Measurements from ENCODE around the gene SPRY1.

Gene SPRY1

DNA sequence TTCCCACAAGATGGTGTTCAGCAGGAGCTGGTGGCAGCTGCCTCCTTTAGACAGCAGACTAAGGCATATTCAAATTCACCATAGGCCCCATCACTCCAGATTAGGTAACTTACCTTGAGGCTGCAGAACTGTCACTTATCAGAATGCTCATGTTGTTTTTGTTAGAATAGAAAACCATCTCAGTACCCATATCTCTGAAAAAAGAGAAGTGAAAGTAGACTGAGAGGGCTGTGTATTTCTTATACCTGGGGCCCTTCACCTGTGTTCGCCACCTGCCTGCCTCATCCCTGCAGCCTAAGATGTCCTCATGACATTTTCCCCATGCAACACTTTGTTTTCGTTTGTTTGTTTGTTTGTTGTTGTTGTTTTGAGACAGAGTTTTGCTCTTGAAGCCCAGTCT, 32.9 kb upstream of the SPRY1 start:
- no peak overlapping the region for H3K4me3 ChIP-seq (ENCODE audit: low read length, poor library complexity, severe bottlenecking)
- H3K27me3 ChIP-seq (ENCODE audit: insufficient read depth, low read length, poor library complexity, severe bottlenecking), result no peaks in the 10 kb centered on the region
- no peak overlapping the region for H3K4me2 ChIP-seq (ENCODE audit: low read depth, low read length, poor library complexity, severe bottlenecking)
- no peaks in the 10 kb centered on the region for H3K36me3 ChIP-seq (ENCODE audit: insufficient read depth, low read length)
- no peaks in the 10 kb centered on the region for H3K79me2 ChIP-seq (ENCODE audit: insufficient read depth, low read length)
- H2AFZ ChIP-seq (ENCODE audit: low read length), result no peak overlapping the region
- peaks cover 22% of the 10 kb centered on the region for H3K4me1 ChIP-seq (ENCODE audit: insufficient read depth, low read length, poor library complexity, severe bottlenecking)
- no peak for TF ChIP-seq EZH2phosphoT487 (IDR thresholded peaks at IDR 0.05; ENCODE audit: borderline replicate concordance)
- TF ChIP-seq, protein P1, sequence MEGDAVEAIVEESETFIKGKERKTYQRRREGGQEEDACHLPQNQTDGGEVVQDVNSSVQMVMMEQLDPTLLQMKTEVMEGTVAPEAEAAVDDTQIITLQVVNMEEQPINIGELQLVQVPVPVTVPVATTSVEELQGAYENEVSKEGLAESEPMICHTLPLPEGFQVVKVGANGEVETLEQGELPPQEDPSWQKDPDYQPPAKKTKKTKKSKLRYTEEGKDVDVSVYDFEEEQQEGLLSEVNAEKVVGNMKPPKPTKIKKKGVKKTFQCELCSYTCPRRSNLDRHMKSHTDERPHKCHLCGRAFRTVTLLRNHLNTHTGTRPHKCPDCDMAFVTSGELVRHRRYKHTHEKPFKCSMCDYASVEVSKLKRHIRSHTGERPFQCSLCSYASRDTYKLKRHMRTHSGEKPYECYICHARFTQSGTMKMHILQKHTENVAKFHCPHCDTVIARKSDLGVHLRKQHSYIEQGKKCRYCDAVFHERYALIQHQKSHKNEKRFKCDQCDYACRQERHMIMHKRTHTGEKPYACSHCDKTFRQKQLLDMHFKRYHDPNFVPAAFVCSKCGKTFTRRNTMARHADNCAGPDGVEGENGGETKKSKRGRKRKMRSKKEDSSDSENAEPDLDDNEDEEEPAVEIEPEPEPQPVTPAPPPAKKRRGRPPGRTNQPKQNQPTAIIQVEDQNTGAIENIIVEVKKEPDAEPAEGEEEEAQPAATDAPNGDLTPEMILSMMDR (conservative IDR thresholded peaks at IDR 0.05; ENCODE audit: low read length), result no peak
- no peak overlapping the region for H3K9ac ChIP-seq (ENCODE audit: low read depth, low read length, poor library complexity, severe bottlenecking)
- no peaks in the 10 kb centered on the region for H3F3A ChIP-seq (ENCODE audit: low read depth)
- H3K9me3 ChIP-seq (ENCODE audit: insufficient read depth, low read depth, low read length), result peaks cover 5% of the 10 kb centered on the region; the same call in 1 of the 2 replicates
- H4K20me1 ChIP-seq (ENCODE audit: insufficient read depth, low read length, poor library complexity, severe bottlenecking), result no peaks in the 10 kb centered on the region
- no peaks in the 10 kb centered on the region for H3K9me2 ChIP-seq (replicated peaks; ENCODE audit: low read depth, low read length)

- Histone ChIP-seq H4K20me1 (ENCODE audit: insufficient read depth, low read length, poor library complexity, severe bottlenecking) (no peaks in the 10 kb centered on the region), H3K9ac (ENCODE audit: low read depth, low read length, poor library complexity, severe bottlenecking) (no peak overlapping the region), H3K27me3 (ENCODE audit: insufficient read depth, low read length, poor library complexity, severe bottlenecking) (no peaks in the 10 kb centered on the region), H3F3A (ENCODE audit: low read depth) (no peaks in the 10 kb centered on the region), H3K9me2 (replicated peaks; ENCODE audit: low read depth, low read length) (no peaks in the 10 kb centered on the region), H3K36me3 (ENCODE audit: insufficient read depth, low read length) (no peaks in the 10 kb centered on the region), H2AFZ (ENCODE audit: low read length) (no peak overlapping the region), H3K4me1 (ENCODE audit: insufficient read depth, low read length, poor library complexity, severe bottlenecking) (peaks cover 11% of the 10 kb centered on the region), H3K4me3 (ENCODE audit: low read length, poor library complexity, severe bottlenecking) (no peak overlapping the region), H3K79me2 (ENCODE audit: insufficient read depth, low read length) (no peaks in the 10 kb centered on the region), H3K4me2 (ENCODE audit: low read depth, low read length, poor library complexity, severe bottlenecking) (no peak overlapping the region), H3K9me3 (ENCODE audit: insufficient read depth, low read depth, low read length) (peaks cover 5% of the 10 kb centered on the region; the same call in 1 of the 2 replicates)
- no peak for TF ChIP-seq EZH2phosphoT487 (IDR thresholded peaks at IDR 0.05; ENCODE audit: borderline replicate concordance)
- TF ChIP-seq, protein P1 (conservative IDR thresholded peaks at IDR 0.05; ENCODE audit: low read length), result no peak
Measured at GRCh38 chr4:123364906-123365305, 31.7 kb upstream of the SPRY1 start.

DNA sequence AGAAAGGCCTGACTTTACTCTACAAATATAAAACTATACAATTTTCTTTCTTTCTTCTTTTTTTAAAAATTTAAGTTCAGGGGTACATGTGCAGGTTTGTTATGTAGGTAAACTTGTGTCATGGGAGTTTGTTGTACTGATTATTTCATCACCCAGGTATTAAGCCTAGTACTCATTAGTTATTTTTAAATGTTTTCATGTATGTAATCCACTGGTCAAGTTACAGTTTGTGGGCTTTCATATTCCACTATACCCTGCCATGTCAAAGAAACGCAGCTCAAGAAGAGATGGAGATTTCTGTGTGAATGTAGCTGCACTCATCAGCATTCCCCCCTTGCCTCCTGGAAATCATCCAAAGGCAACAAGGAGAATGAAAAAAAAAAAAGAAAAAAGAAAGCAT, 31.2 kb upstream of the SPRY1 start:
- Histone ChIP-seq H3K36me3 (ENCODE audit: insufficient read depth, low read length) (no peaks in the 10 kb centered on the region), H3K9ac (ENCODE audit: low read depth, low read length, poor library complexity, severe bottlenecking) (peak overlapping the region; percentile 25), H3K9me3 (ENCODE audit: insufficient read depth, low read depth, low read length) (peaks cover 5% of the 10 kb centered on the region; the same call in 1 of the 2 replicates), H4K20me1 (ENCODE audit: insufficient read depth, low read length, poor library complexity, severe bottlenecking) (no peaks in the 10 kb centered on the region), H3K4me1 (ENCODE audit: insufficient read depth, low read length, poor library complexity, severe bottlenecking) (peaks cover 8% of the 10 kb centered on the region), H3K9me2 (replicated peaks; ENCODE audit: low read depth, low read length) (no peaks in the 10 kb centered on the region), H3K27me3 (ENCODE audit: insufficient read depth, low read length, poor library complexity, severe bottlenecking) (no peaks in the 10 kb centered on the region), H2AFZ (ENCODE audit: low read length) (peak overlapping the region; percentile 81), H3K4me3 (ENCODE audit: low read length, poor library complexity, severe bottlenecking) (no peak overlapping the region), H3K4me2 (ENCODE audit: low read depth, low read length, poor library complexity, severe bottlenecking) (no peak overlapping the region), H3F3A (ENCODE audit: low read depth) (no peaks in the 10 kb centered on the region), H3K79me2 (ENCODE audit: insufficient read depth, low read length) (no peaks in the 10 kb centered on the region)
- TF ChIP-seq, protein P1 (conservative IDR thresholded peaks at IDR 0.05; ENCODE audit: low read length), result no peak
- no peak for TF ChIP-seq EZH2phosphoT487 (IDR thresholded peaks at IDR 0.05; ENCODE audit: borderline replicate concordance)

All from Loucy (cell line).